ENCODE data around the gene GRIK1. TPM values are rescaled to one million over a fixed set of nuclear protein-coding genes. Genes with fewer than 3 reads are reported as not detected.

Gene GRIK1
- total RNA-seq, 4 donors from 2014 or later, result 0.30 to 0.76 (median 0.36) TPM

DNA sequence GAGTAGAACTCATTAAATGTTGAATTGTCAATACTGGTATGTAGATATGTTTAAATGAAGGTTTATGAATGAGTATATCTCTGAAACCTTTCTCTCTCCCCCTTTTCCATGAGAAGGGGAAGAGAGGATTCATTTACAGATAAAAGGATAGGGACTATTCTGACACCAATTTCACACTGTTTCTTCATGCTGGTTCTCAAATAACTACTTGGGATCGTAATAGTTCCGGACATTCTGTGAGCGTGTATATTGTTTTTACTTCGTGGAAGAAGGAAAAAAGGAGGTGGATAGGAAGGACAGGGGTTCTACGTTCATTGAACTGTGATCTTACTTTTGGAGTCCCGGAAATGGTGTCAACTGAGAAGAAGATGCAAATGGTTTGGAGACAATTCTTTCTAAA lies 284.2 kb downstream of the GRIK1 start:
- intact Hi-C loops (cut with DNase I; ENCODE audit: low total_unique reads), result no loop called here
- DNase-seq (ENCODE audit: low spot score in 2 of 2), result no peak
- no peak overlapping the region for H3K4me3 ChIP-seq (ENCODE audit: low read depth, poor library complexity, severe bottlenecking)
- TF ChIP-seq, protein P1, sequence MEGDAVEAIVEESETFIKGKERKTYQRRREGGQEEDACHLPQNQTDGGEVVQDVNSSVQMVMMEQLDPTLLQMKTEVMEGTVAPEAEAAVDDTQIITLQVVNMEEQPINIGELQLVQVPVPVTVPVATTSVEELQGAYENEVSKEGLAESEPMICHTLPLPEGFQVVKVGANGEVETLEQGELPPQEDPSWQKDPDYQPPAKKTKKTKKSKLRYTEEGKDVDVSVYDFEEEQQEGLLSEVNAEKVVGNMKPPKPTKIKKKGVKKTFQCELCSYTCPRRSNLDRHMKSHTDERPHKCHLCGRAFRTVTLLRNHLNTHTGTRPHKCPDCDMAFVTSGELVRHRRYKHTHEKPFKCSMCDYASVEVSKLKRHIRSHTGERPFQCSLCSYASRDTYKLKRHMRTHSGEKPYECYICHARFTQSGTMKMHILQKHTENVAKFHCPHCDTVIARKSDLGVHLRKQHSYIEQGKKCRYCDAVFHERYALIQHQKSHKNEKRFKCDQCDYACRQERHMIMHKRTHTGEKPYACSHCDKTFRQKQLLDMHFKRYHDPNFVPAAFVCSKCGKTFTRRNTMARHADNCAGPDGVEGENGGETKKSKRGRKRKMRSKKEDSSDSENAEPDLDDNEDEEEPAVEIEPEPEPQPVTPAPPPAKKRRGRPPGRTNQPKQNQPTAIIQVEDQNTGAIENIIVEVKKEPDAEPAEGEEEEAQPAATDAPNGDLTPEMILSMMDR (IDR thresholded peaks at IDR 0.05), result no peak
- no peak for TF ChIP-seq POLR2A (IDR thresholded peaks at IDR 0.05)
- 92 to 97% methylated on average over 6 of the region's 6 CpGs for WGBS, 2 donors

DNA sequence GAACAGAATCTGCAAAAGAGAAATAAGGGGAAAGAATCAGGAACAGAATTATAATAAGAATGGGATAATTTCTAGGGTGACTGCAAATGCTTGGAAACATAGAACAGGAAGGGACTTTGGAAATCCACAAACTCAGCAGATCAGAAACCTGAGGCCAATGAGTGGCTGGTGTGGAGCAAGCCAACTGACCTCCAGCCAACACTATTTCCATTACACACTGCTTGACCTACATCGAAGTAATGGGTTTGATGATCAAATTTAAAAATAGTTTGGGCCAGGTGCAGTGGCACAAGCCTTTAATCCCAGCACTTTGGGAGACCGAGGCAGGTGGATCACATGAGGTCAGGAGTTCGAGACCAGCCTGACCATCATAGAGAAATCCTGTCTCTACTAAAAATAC lies 284.9 kb downstream of the GRIK1 start:
- DNase-seq (ENCODE audit: low spot score in 2 of 2), result no peak
- no peak overlapping the region for H3K4me3 ChIP-seq (ENCODE audit: low read depth, poor library complexity, severe bottlenecking)
- TF ChIP-seq, protein P1 (IDR thresholded peaks at IDR 0.05), result no peak
- no peak for TF ChIP-seq POLR2A (IDR thresholded peaks at IDR 0.05)
- intact Hi-C loops (cut with DNase I; ENCODE audit: low total_unique reads), result no loop called here
- WGBS, 2 donors, result 90 to 91% methylated on average over 3 of the region's 3 CpGs

DNA sequence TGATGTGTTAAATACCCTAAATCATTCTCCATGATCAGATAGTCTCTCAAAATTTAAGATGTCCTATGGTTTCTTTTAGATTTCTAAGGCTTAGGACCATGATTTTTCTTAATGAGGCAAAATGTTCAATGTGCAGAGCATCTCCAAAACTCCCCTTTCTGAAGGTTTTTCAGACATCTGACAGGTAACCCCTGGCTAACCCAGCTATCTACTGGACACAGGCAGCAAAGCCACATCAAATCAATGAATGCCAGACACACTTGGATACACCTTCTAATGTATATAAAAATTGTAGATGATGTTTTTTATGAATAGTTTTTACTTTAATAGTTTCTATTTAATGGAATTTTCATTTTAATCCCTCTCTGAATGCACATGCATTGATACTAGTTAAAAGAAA lies 285.6 kb downstream of the GRIK1 start:
- no peak for DNase-seq (ENCODE audit: low spot score in 2 of 2)
- TF ChIP-seq, protein P1 (IDR thresholded peaks at IDR 0.05), result no peak
- intact Hi-C loops (cut with DNase I; ENCODE audit: low total_unique reads), result no loop called here
- H3K4me3 ChIP-seq (ENCODE audit: low read depth, poor library complexity, severe bottlenecking), result no peak overlapping the region

DNA sequence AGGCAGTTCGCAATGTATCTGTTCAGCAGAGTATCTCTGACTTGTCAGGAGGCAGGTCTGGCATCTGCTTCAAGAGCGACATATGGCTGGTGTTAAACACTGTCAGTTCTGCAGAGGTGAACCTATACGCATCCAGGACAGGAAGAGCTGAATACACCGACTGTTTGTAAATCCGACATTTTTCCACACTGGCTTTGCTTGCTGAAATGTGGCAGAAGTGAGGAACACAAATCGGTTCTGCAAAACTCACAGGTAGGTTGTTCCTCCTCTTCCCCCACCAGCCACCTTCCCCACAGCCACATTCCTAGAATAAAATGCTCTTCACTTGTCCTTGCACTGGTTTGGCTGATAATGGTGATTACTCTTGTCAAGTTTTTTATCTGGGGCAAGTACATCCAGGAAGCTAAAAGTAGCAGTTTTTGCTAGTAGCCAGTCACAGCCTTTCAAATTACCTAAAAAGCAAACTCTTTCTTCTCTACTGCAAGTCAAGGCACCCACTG lies 289.2 kb downstream of the GRIK1 start:
- WGBS, 2 donors, result 84 to 88% methylated on average over 6 of the region's 6 CpGs
- no peak overlapping the region for H3K4me3 ChIP-seq (ENCODE audit: low read depth, poor library complexity, severe bottlenecking)
- no peak for DNase-seq (ENCODE audit: low spot score in 2 of 2)
- intact Hi-C loops (cut with DNase I; ENCODE audit: low total_unique reads), result no loop called here
- TF ChIP-seq, protein P1 (IDR thresholded peaks at IDR 0.05), result no peak
- no peak for TF ChIP-seq POLR2A (IDR thresholded peaks at IDR 0.05)

- no peak for DNase-seq (ENCODE audit: low spot score in 2 of 2)
- no peak for TF ChIP-seq POLR2A (IDR thresholded peaks at IDR 0.05)
- 83 to 85% methylated on average over 5 of the region's 5 CpGs for WGBS, 2 donors
- intact Hi-C loops (cut with DNase I; ENCODE audit: low total_unique reads), result no loop called here
- no peak overlapping the region for H3K4me3 ChIP-seq (ENCODE audit: low read depth, poor library complexity, severe bottlenecking)
Measured at GRCh38 chr21:29649406-29649814, 290.4 kb downstream of the GRIK1 start.

- intact Hi-C loops (cut with DNase I; ENCODE audit: low total_unique reads), result no loop called here
- 90% methylated on average over 5 of the region's 5 CpGs for WGBS, 2 donors
- no peak for DNase-seq (ENCODE audit: low spot score in 2 of 2)
- TF ChIP-seq, protein P1 (IDR thresholded peaks at IDR 0.05), result no peak
- TF ChIP-seq POLR2A (IDR thresholded peaks at IDR 0.05), result no peak
- H3K4me3 ChIP-seq (ENCODE audit: low read depth, poor library complexity, severe bottlenecking), result no peak overlapping the region
Measured at GRCh38 chr21:29648710-29649240, 291.0 kb downstream of the GRIK1 start.
